SU-DHL-6 (cell line): Measurements from ENCODE around the gene HHIP.

Experiments used
- H2AFZ ChIP-seq: fragments of 200-600 bp; sonication (generic); 2 replicates; pipeline ENCODE4 v1.6.1; 2014; ENCODE audit warnings: low read depth, mild to moderate bottlenecking, moderate library complexity, mixed read lengths, antibody characterized with exemption, low read length; ENCODE audit not compliant: severe bottlenecking
- H3F3A ChIP-seq: fragments of 200-600 bp; shearing (Covaris generic); 2 replicates; pipeline ENCODE4 v1.6.0; 2016; ENCODE audit warnings: antibody characterized with exemption, mild to moderate bottlenecking; ENCODE audit not compliant: insufficient read depth
- H3K27ac ChIP-seq: fragments of 200-600 bp; sonication (generic); 2 replicates; pipeline ENCODE4 v1.5.1; 2016; ENCODE audit warnings: low read depth, mild to moderate bottlenecking, low read length, moderate library complexity, mixed read lengths
- H3K27me3 ChIP-seq: fragments of 200-600 bp; sonication (generic), shearing (Covaris generic); 2 replicates; pipeline ENCODE4 v1.6.0; 2014; ENCODE audit warnings: mild to moderate bottlenecking, low read length
- H3K36me3 ChIP-seq: fragments of 200-600 bp; sonication (generic); 2 replicates; pipeline ENCODE4 v1.6.1; 2014; ENCODE audit warnings: mild to moderate bottlenecking, low read length, mixed read lengths
- H3K4me2 ChIP-seq: fragments of 300-600, 200-600 bp; shearing (Covaris generic), sonication (generic); 2 replicates; pipeline ENCODE4 v1.6.0; 2014; ENCODE audit warnings: low read length, low read depth, mild to moderate bottlenecking; ENCODE audit not compliant: poor library complexity, severe bottlenecking
- H3K4me3 ChIP-seq: fragments of 200-600 bp; sonication (generic); 2 replicates; pipeline ENCODE4 v1.5.1; 2014; ENCODE audit warnings: antibody characterized with exemption, low read length, mild to moderate bottlenecking, mixed read lengths; ENCODE audit not compliant: insufficient read depth, poor library complexity, severe bottlenecking
- H3K79me2 ChIP-seq: fragments of 200-600 bp; sonication (generic); 2 replicates; pipeline ENCODE4 v1.6.1; 2014; ENCODE audit warnings: mild to moderate bottlenecking, low read length, moderate library complexity; ENCODE audit not compliant: insufficient read depth
- H3K9ac ChIP-seq: fragments of 200-600 bp; sonication (generic); 2 replicates; pipeline ENCODE4 v1.7.0; 2014; ENCODE audit warnings: mild to moderate bottlenecking, low read length
- H3K9me2 ChIP-seq: fragments of 200-600 bp; sonication (generic); replicated peaks from 2 replicates; pipeline ENCODE4 v1.6.1; 2014; ENCODE audit warnings: low read length; ENCODE audit not compliant: insufficient read depth
- H3K9me3 ChIP-seq: fragments of 200-600 bp; sonication (generic); 2 replicates; pipeline ENCODE4 v1.6.1; 2014; ENCODE audit warnings: low read length, mixed read lengths; ENCODE audit not compliant: insufficient read depth
- H4K20me1 ChIP-seq: fragments of 200-600 bp; sonication (generic); 2 replicates; pipeline ENCODE4 v1.6.1; 2014; ENCODE audit warnings: low read depth, mild to moderate bottlenecking, antibody characterized with exemption, low read length, moderate library complexity, mixed read lengths
- CTCF ChIP-seq: fragments of 200-600 bp; sonication (generic); IDR thresholded peaks from one replicate; pipeline ENCODE4 v1.5.1; 2017; ENCODE audit warnings: antibody characterized with exemption, mild to moderate bottlenecking, low read length, moderate library complexity; ENCODE audit not compliant: insufficient read depth, poor library complexity, severe bottlenecking
- EZH2phosphoT487 ChIP-seq: fragments of 200-600 bp; sonication (generic), shearing (Covaris generic); conservative IDR thresholded peaks from 2 replicates; pipeline ENCODE4 v1.6.1; 2018; ENCODE audit warnings: mild to moderate bottlenecking, antibody characterized with exemption, low read length, moderate library complexity, mixed read lengths

HHIP gene

GRCh38 chr4:144650311-144651005 lies 4.5 kb downstream of the HHIP start:
- H3F3A ChIP-seq: no peaks in the 10 kb centered on the region
- no peak overlapping the region for H2AFZ ChIP-seq
- H3K4me3 ChIP-seq: no peak overlapping the region
- no peak for TF ChIP-seq CTCF
- H4K20me1 ChIP-seq: no peaks in the 10 kb centered on the region
- no peak overlapping the region for H3K4me2 ChIP-seq
- H3K27ac ChIP-seq: no peak overlapping the region
- H3K36me3 ChIP-seq: no peaks in the 10 kb centered on the region
- no peaks in the 10 kb centered on the region for H3K79me2 ChIP-seq
- H3K27me3 ChIP-seq: no peaks in the 10 kb centered on the region
- H3K9ac ChIP-seq: no peak overlapping the region
- H3K9me2 ChIP-seq: no peaks in the 10 kb centered on the region
- no peaks in the 10 kb centered on the region for H3K9me3 ChIP-seq

GRCh38 chr4:144653781-144654545 lies 8.0 kb downstream of the HHIP start:
- no peaks in the 10 kb centered on the region for H3K9me3 ChIP-seq
- no peak overlapping the region for H3K4me2 ChIP-seq
- no peak overlapping the region for H3K27ac ChIP-seq
- no peaks in the 10 kb centered on the region for H4K20me1 ChIP-seq
- no peaks in the 10 kb centered on the region for H3K9me2 ChIP-seq
- no peaks in the 10 kb centered on the region for H3K36me3 ChIP-seq
- TF ChIP-seq EZH2phosphoT487: no peak
- no peak for TF ChIP-seq CTCF
- no peak overlapping the region for H3K4me3 ChIP-seq
- no peaks in the 10 kb centered on the region for H3F3A ChIP-seq
- H3K79me2 ChIP-seq: no peaks in the 10 kb centered on the region
- no peaks in the 10 kb centered on the region for H3K27me3 ChIP-seq
- no peak overlapping the region for H3K9ac ChIP-seq
- H2AFZ ChIP-seq: no peak overlapping the region

DNA sequence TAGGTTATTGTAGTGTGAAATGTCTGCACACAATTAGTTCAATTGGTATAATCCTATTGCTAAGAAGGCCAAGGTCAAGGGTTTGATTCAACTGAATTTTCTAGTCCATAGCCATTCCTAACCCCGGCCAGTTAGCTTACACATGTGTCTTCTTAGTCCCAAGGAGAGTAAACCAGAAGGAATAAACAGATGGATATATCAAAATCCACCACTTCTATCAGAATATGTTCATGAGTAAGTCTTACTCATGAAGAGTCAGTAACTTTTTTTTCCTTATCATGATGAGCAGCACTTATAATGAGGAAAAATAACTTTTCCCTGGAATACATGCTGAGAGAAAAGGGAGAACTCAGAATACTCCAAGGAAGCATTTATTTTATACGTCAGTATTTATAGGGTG lies 9.5 kb downstream of the HHIP start:
- Histone ChIP-seq H3K36me3 (no peaks in the 10 kb centered on the region), H3K27me3 (no peaks in the 10 kb centered on the region), H3K9ac (no peak overlapping the region), H3K27ac (no peak overlapping the region), H3F3A (no peaks in the 10 kb centered on the region), H3K9me3 (no peaks in the 10 kb centered on the region), H3K4me3 (no peak overlapping the region), H2AFZ (no peak overlapping the region), H3K4me2 (no peak overlapping the region), H3K79me2 (no peaks in the 10 kb centered on the region), H4K20me1 (no peaks in the 10 kb centered on the region), H3K9me2 (no peaks in the 10 kb centered on the region)
- no peak for TF ChIP-seq CTCF
- TF ChIP-seq EZH2phosphoT487: no peak
